GM12878 (cell line): ENCODE data around the gene IFIT5. TPM values are rescaled to one million over a fixed set of nuclear protein-coding genes. Genes with fewer than 3 reads are reported as not detected.
A peak's percentile ranks its signal among the peaks of the same experiment; 100 is the strongest.

Experiments
- ATAC-seq: fragments of 200-7000 bp; cut with Tn5 transposase; 3 replicates; pipeline ENCODE4 v1.9.1; 2020; ENCODE audit warnings: mild to moderate bottlenecking, moderate library complexity
- BruUV-seq: library from RNA; stranded (reverse); fragments of 400-500 nt; replicated peaks from 2 replicates; lab custom pipeline; 2021; lab: Mats Ljungman, UMichigan
- CTCF ChIA-PET: fragments of 300-600 bp; sonication (Branson Sonifier 250); formaldehyde crosslinking; extraction: SDS; loops from one replicate; lab custom pipeline; 2021; ENCODE audit warnings: inconsistent platforms; lab: Yijun Ruan, JAX
- POLR2A ChIA-PET: fragments of 350-600 bp; formaldehyde crosslinking; extraction: SDS; loops from one replicate; lab custom pipeline; 2021; ENCODE audit warnings: inconsistent platforms; lab: Charles Lee
- RAD21 ChIA-PET: fragments of 300-600 bp; sonication (Branson Sonifier 250); formaldehyde crosslinking; loops from one replicate; lab custom pipeline; 2023; ENCODE audit warnings: antibody characterized with exemption; ENCODE audit not compliant: unreplicated experiment; lab: Charles Lee
- SMC1A ChIA-PET: fragments of 300-600 bp; sonication (Branson Sonifier 250); formaldehyde crosslinking; loops from one replicate; lab custom pipeline; 2023; ENCODE audit not compliant: unreplicated experiment, uncharacterized antibody; lab: Charles Lee
- DNase-seq: peaks from one replicate; pipeline ENCODE4 v3.0.0-alpha.2; 2011; ENCODE audit warnings: low read depth, low spot score
- FAIRE-seq: peaks from 3 replicates; lab custom pipeline; 2011; peaks lifted over from hg19 to GRCh38; lab: Jason Lieb, UNC
- H2AFZ ChIP-seq: 2 replicates; pipeline ENCODE4 v1.6.0; 2011; ENCODE audit warnings: low read depth, low read length, control low read depth; ENCODE audit not compliant: control insufficient read depth
- H3K27ac ChIP-seq: 2 replicates; pipeline ENCODE4 v1.5.1; 2011; ENCODE audit warnings: control low read depth; ENCODE audit not compliant: control insufficient read depth, insufficient read depth
- H3K27me3 ChIP-seq, 2 experiments: replicated peaks in 1 of 2; 2 replicates each; pipeline versions ENCODE4 v1.6.0 to v1.6.1; 2011; ENCODE audit warnings: low read length in 1 of 2; ENCODE audit not compliant: control insufficient read depth in 2 of 2, insufficient read depth in 2 of 2
- H3K36me3 ChIP-seq, 2 experiments: 2 replicates each; pipeline ENCODE4 v1.5.1; 2011; ENCODE audit warnings: low read length in 1 of 2; ENCODE audit not compliant: control insufficient read depth in 2 of 2, insufficient read depth in 2 of 2
- H3K4me1 ChIP-seq: 2 replicates; pipeline ENCODE4 v1.6.1; 2011; ENCODE audit warnings: mild to moderate bottlenecking, low read length, moderate library complexity, mixed read lengths; ENCODE audit not compliant: control insufficient read depth, insufficient read depth
- H3K4me2 ChIP-seq: 2 replicates; pipeline ENCODE4 v1.6.0; 2011; ENCODE audit warnings: control low read depth; ENCODE audit not compliant: control insufficient read depth, insufficient read depth
- H3K4me3 ChIP-seq: fragments of 200-600 bp; sonication (generic); 2 replicates; pipeline ENCODE4 v1.5.1; 2016
- H3K79me2 ChIP-seq: 2 replicates; pipeline ENCODE4 v1.6.0; 2011; ENCODE audit warnings: low read length; ENCODE audit not compliant: control insufficient read depth, insufficient read depth
- H3K9ac ChIP-seq: 2 replicates; pipeline ENCODE4 v1.8.0; 2011; ENCODE audit warnings: low read length, control low read depth, mixed read lengths; ENCODE audit not compliant: control insufficient read depth, insufficient read depth
- H3K9me3 ChIP-seq: replicated peaks from 3 replicates; pipeline ENCODE4 v1.5.1; 2011; ENCODE audit warnings: mild to moderate bottlenecking, low read length; ENCODE audit not compliant: control insufficient read depth, insufficient read depth
- H4K20me1 ChIP-seq: 2 replicates; pipeline ENCODE4 v1.6.0; 2011; ENCODE audit not compliant: control insufficient read depth, insufficient read depth
- CBX5 ChIP-seq: sonication (generic); IDR thresholded peaks from 2 replicates; pipeline ENCODE4 v1.6.1; 2016; ENCODE audit warnings: low read depth, moderate library complexity, mild to moderate bottlenecking, inconsistent platforms
- EZH2 ChIP-seq: IDR thresholded peaks from 2 replicates; pipeline ENCODE4 v1.6.1; 2012; ENCODE audit warnings: low read depth, mild to moderate bottlenecking, control low read depth, inconsistent platforms, low read length, borderline replicate concordance; ENCODE audit not compliant: control insufficient read depth
- FOXM1 ChIP-seq: IDR thresholded peaks from 2 replicates; pipeline ENCODE4 v1.6.1; 2012; ENCODE audit warnings: low read depth, mild to moderate bottlenecking, inconsistent platforms, low read length, moderate library complexity
- KDM1A ChIP-seq: fragments of 200-600 bp; sonication (generic); IDR thresholded peaks from 2 replicates; pipeline ENCODE4 v1.6.1; 2016; ENCODE audit warnings: borderline replicate concordance
- MTA3 ChIP-seq: IDR thresholded peaks from 2 replicates; pipeline ENCODE4 v1.6.1; 2012; ENCODE audit warnings: low read length, inconsistent platforms, borderline replicate concordance
- RFX5 ChIP-seq: IDR thresholded peaks from 2 replicates; pipeline ENCODE4 v1.6.1; 2011; ENCODE audit warnings: low read depth, low read length, improper control_type of control experiment
- SMAD1 ChIP-seq: fragments of 450-650 bp; IDR thresholded peaks from 2 replicates; pipeline ENCODE4 v1.6.1; 2018; ENCODE audit warnings: mild to moderate bottlenecking, low read depth; ENCODE audit not compliant: partially characterized antibody
- SREBF1 ChIP-seq: IDR thresholded peaks from 2 replicates; pipeline ENCODE4 v1.6.1; 2012; ENCODE audit warnings: mild to moderate bottlenecking, low read length
- WGBS: methylation state at CpG from one replicate; pipeline ENCODE4 v1.1.6; 2016; ENCODE audit warnings: low lambda C conversion rate; ENCODE audit not compliant: insufficient replicate concordance, insufficient coverage; ENCODE audit errors: missing lambda C conversion rate; 5-methylcytosine and 5-hydroxymethylcytosine counted together
- in situ Hi-C: fragments of 300-500 bp; cut with MboI; formaldehyde crosslinking; loops from 9 replicates; pipeline ENCODE4 v1.14.3; 2018; ENCODE audit warnings: mixed read lengths
- intact Hi-C: fragments of 100-400 bp; cut with micrococcal nuclease; formaldehyde crosslinking; loops from one replicate; pipeline ENCODE4 v1.14.2; 2022; ENCODE audit not compliant: unreplicated experiment
- polyA plus RNA-seq, 11 experiments: library from polyadenylated mRNA; depleted of rRNA in 4 of 11; unstranded in 6 of 11; stranded (reverse) in 5 of 11; fragments of >200 nt; fragmentation: Nextera tagmentation in 4 of 11; fragmentation: Illumina TruSeq in 1 of 11; extraction: Ambion mirVana in 4 of 11; extraction: Trizol in 1 of 11; gene quantifications; 1 replicate in 1 of 11; 2 replicates in 10 of 11; pipeline versions ENCODE4 v1.2.1 to v1.2.3, GENCODE V29; 2011 to 2016; ENCODE audit warnings: inconsistent platforms in 2 of 11, missing spikeins in 2 of 11, low read depth in 1 of 11
- total RNA-seq, 4 experiments: library from RNA; depleted of rRNA in 3 of 4; stranded (reverse); fragments of >200 nt in 3 of 4; fragmentation: Illumina TruSeq in 1 of 4; extraction: Trizol in 1 of 4; gene quantifications; 2 replicates each; pipeline versions ENCODE4 v1.2.1 to v1.2.3, GENCODE V29; 2013 to 2021
- TF ChIP-seq, protein P1 (sequence below): IDR thresholded peaks from 2 replicates; pipeline ENCODE4 v1.6.1; 2011; ENCODE audit warnings: low read depth, mild to moderate bottlenecking, low read length, moderate library complexity, borderline replicate concordance; ENCODE audit errors: extremely low read depth
- TF ChIP-seq, protein P2 (sequence below): fragments of 450-650 bp; IDR thresholded peaks from 2 replicates; pipeline ENCODE4 v1.6.1; 2017; ENCODE audit warnings: mild to moderate bottlenecking, moderate library complexity
- TF ChIP-seq, protein P3 (sequence below): fragments of 450-650 bp; IDR thresholded peaks from 2 replicates; pipeline ENCODE4 v1.6.1; 2017; ENCODE audit warnings: mild to moderate bottlenecking, moderate library complexity

IFIT5 gene
- total and polyA plus RNA-seq, 10 of the 15 experiments (the other 5 are each of a cell fraction or from before 2014, with no cell fraction given), result 5.9 to 17.0 (median 10.4) TPM

DNA sequence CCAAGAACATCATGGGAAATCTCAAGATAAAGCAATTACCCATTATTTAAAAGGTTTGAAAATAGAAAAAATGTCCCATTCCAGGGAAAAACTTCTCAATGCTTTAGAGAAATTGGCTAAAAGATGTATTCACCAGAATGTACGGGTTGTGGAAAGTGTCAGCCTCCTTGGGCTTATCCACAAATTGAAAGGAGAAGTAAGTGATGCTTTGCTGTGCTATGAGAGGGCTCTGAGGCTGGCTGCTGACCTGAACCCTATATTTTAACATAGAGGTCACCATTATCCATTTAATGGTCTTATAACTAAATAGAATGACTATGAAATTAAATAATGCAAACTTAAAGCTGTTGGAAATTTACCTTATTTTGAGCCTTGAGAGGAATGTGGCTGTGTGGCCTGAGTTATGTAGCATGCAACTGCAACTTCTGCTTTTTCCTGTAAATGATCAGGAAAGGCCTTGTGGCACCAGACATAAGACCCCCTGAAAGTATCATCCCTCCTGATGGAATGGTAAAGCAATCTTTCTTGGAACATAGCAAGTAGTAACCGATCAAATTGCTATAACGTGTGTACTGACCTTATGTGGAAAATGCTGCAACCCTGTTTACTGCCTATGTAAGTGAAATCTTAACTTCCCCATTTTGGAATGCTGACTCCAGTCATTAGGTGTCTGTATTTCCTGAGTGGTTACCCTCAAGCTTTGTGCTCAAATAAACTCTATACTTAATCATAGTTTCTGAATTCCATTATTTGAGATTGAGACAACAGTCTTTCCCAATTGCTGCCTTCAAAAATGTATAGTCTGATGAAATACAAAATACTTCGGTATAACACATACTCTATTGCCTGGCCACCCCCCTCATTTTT lies 29.7 kb upstream of the IFIT5 start:
- peak; percentile 40 for ATAC-seq
- ChIA-PET SMC1A (interaction anchor here (4.1 kb wide), 1 partner anchor 16 kb away, joined by 23 read pairs; no protein-coding TSS in a partner anchor), POLR2A (no interaction called here), RAD21 (interaction anchor here (0.6 to 1.4 kb wide), 2 partner anchors 16 to 92 kb away, joined by 3 to 5 read pairs; no protein-coding TSS in a partner anchor), CTCF (interaction anchor here (1.2 to 8.5 kb wide), 6 partner anchors 15 to 167 kb away, joined by 3 to 97 read pairs (median 4); no protein-coding TSS in a partner anchor)
- Histone ChIP-seq H2AFZ (no peak overlapping the region), H3K4me3 (no peak overlapping the region), H3K9me3 (no peaks in the 10 kb centered on the region), H3K4me1 (peaks cover 3% of the 10 kb centered on the region; the same call in 1 of the 2 replicates), H3K36me3 (no peaks in the 10 kb centered on the region), H3K79me2 (no peaks in the 10 kb centered on the region), H3K4me2 (no peak overlapping the region), H3K27ac (no peak overlapping the region), H3K27me3 (no peaks in the 10 kb centered on the region), H4K20me1 (no peaks in the 10 kb centered on the region), H3K9ac (no peak overlapping the region)
- in situ Hi-C loops (no loop called here), intact Hi-C loops (no loop called here)
- DNase-seq, result no peak
- TF ChIP-seq CBX5 (no peak), SREBF1 (no peak), MTA3 (no peak), SMAD1 (no peak), KDM1A (no peak), RFX5 (no peak), FOXM1 (no peak), EZH2 (no peak)
- TF ChIP-seq, protein P1, sequence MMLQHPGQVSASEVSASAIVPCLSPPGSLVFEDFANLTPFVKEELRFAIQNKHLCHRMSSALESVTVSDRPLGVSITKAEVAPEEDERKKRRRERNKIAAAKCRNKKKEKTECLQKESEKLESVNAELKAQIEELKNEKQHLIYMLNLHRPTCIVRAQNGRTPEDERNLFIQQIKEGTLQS, result no peak
- TF ChIP-seq, protein P2, sequence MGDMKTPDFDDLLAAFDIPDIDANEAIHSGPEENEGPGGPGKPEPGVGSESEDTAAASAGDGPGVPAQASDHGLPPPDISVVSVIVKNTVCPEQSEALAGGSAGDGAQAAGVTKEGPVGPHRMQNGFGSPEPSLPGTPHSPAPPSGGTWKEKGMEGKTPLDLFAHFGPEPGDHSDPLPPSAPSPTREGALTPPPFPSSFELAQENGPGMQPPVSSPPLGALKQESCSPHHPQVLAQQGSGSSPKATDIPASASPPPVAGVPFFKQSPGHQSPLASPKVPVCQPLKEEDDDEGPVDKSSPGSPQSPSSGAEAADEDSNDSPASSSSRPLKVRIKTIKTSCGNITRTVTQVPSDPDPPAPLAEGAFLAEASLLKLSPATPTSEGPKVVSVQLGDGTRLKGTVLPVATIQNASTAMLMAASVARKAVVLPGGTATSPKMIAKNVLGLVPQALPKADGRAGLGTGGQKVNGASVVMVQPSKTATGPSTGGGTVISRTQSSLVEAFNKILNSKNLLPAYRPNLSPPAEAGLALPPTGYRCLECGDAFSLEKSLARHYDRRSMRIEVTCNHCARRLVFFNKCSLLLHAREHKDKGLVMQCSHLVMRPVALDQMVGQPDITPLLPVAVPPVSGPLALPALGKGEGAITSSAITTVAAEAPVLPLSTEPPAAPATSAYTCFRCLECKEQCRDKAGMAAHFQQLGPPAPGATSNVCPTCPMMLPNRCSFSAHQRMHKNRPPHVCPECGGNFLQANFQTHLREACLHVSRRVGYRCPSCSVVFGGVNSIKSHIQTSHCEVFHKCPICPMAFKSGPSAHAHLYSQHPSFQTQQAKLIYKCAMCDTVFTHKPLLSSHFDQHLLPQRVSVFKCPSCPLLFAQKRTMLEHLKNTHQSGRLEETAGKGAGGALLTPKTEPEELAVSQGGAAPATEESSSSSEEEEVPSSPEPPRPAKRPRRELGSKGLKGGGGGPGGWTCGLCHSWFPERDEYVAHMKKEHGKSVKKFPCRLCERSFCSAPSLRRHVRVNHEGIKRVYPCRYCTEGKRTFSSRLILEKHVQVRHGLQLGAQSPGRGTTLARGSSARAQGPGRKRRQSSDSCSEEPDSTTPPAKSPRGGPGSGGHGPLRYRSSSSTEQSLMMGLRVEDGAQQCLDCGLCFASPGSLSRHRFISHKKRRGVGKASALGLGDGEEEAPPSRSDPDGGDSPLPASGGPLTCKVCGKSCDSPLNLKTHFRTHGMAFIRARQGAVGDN, result no peak
- TF ChIP-seq, protein P3, sequence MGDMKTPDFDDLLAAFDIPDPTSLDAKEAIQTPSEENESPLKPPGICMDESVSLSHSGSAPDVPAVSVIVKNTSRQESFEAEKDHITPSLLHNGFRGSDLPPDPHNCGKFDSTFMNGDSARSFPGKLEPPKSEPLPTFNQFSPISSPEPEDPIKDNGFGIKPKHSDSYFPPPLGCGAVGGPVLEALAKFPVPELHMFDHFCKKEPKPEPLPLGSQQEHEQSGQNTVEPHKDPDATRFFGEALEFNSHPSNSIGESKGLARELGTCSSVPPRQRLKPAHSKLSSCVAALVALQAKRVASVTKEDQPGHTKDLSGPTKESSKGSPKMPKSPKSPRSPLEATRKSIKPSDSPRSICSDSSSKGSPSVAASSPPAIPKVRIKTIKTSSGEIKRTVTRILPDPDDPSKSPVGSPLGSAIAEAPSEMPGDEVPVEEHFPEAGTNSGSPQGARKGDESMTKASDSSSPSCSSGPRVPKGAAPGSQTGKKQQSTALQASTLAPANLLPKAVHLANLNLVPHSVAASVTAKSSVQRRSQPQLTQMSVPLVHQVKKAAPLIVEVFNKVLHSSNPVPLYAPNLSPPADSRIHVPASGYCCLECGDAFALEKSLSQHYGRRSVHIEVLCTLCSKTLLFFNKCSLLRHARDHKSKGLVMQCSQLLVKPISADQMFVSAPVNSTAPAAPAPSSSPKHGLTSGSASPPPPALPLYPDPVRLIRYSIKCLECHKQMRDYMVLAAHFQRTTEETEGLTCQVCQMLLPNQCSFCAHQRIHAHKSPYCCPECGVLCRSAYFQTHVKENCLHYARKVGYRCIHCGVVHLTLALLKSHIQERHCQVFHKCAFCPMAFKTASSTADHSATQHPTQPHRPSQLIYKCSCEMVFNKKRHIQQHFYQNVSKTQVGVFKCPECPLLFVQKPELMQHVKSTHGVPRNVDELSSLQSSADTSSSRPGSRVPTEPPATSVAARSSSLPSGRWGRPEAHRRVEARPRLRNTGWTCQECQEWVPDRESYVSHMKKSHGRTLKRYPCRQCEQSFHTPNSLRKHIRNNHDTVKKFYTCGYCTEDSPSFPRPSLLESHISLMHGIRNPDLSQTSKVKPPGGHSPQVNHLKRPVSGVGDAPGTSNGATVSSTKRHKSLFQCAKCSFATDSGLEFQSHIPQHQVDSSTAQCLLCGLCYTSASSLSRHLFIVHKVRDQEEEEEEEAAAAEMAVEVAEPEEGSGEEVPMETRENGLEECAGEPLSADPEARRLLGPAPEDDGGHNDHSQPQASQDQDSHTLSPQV, result no peak
- no peak for FAIRE-seq
- WGBS, result 44% methylated on average over 4 of the region's 4 CpGs
- BruUV-seq, result no TSS peak
